ENCODE data around the gene CHD9.
"Not testable (repeated sequence)": the region's sequence is repeated elsewhere in the genome, so short reads cannot be mapped to it uniquely, and the experiment has no call there.

CHD9 gene

DNA sequence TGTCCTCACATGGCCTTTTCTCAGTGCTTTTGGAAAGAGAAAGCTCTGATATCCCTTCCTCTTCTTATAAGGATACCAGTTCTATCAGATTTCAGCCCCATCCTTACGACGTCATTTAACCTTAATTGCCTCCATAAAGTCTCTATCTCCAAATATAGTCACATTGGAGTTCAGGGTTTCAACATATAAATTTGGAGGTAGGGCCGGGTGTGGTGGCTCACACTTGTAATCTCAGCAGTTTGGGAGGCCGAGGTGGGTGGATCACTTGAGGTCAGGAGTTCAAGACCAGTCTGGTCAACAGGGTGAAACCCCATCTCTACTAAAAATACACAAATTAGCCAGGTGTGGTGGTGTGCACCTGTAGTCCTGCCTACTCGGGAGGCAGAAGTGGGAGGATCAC, 7.3 kb upstream of the CHD9 start:
- DNase-seq (ENCODE audit: low spot score) = not testable (repeated sequence)

GRCh38 chr16:53048139-53048915, 6.5 kb upstream of the CHD9 start:
- no peak for DNase-seq (ENCODE audit: low spot score)

- DNase-seq (ENCODE audit: low spot score) = not testable (repeated sequence)
Measured at GRCh38 chr16:53051255-53051654, 3.5 kb upstream of the CHD9 start.

GRCh38 chr16:53052519-53053501, 2.0 kb upstream of the CHD9 start, which contains the start of gene CHD9NB:
TSS of gene CHD9NB (minus strand) at chr16:53052897. CDS start at chr16:53044158, 8,739 bp downstream.
- no peak for DNase-seq (ENCODE audit: low spot score)

- no peak for DNase-seq (ENCODE audit: low spot score)
Measured at GRCh38 chr16:53053967-53054669, 673 bp upstream of the CHD9 start.

DNA sequence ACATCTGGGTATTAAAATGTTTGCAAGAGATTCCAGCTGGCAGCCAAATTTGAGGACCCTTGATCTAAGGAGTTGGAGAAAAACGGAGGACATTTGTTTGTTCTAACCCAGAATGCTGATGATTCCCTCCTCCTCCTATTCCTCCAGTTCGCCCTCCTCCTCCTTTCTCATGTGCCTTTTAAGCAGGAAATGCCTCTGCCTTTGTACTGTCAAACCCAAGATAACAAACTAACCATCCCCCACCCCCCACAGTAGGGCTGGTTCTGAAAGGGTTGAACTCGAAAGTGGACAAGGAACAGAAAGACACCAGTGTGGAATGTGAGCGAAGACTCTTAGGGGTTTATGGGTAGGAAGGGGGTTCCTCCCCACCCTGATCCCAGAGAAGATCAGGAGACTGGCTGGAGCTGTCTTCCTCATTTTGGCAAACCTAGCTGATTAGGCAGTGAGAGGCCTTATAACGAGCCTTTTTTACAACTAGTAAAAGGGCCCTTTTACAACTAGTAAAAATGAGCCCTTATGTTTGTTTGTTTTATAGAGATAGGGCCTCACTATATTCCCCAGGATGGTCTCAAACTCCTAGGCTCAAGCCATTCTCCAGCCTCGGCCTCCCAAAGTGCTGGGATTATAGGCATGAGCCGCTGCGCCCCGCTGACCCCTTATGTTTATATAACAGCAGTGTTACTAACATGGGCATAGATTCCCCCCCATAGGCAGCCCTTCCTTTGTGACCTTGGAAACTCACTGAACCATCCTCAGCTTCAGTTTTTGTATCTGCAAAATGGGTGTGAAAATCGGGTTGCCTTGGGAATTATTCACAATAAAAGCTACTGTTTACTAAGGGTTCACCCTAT, 975 bp downstream of the CHD9 start:
- peak; percentile 57 for DNase-seq (ENCODE audit: low spot score)

DNA sequence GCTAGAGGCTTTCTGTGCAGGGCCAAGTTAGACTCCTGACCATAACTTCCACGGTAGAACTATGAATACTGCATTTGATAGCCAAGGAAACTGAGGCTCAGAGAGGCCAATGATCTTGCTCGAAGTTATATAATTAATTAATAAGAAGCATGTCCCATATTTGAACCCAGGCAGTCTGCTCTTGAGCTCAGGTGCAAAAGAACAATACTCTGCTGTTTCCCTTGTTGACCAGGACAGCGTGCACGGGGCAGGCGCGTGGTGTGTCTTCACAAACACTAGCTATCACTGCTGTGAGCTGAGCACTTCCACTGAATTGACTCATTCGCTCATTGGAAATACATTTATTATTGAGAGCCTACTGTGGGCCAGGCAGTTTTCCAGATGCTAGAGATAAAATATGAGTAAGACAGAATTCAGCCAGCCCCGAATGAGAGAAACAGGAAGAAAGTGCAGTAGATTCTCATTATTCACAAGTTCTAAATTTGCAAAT, 1.6 kb downstream of the CHD9 start:
- DNase-seq (ENCODE audit: low spot score) = no peak

GRCh38 chr16:53057658-53058057, 2.9 kb downstream of the CHD9 start:
- no peak for DNase-seq (ENCODE audit: low spot score)

GRCh38 chr16:53058441-53058840, 3.6 kb downstream of the CHD9 start:
- DNase-seq (ENCODE audit: low spot score) = no peak

- no peak for DNase-seq (ENCODE audit: low spot score)
Measured at GRCh38 chr16:53058882-53059281, 4.1 kb downstream of the CHD9 start.

DNA sequence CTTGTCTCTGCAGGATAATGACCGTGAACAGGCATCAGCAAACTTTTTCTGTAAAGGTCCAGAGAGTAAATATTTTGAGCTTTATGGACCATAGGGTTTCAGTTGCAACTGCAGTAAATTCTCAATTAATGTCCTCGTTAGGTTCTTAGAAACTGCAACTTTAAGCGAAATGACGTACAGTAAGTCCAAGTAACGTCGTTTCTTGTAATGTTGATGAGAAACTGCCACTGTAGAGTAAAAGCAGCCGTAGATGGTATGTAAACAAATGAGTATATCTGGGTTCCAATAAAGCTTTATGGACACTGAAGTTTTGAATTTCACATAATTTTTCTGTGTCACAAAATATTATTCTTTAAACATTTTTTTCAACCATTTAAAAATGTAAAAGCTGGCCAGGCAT, 4.9 kb downstream of the CHD9 start:
- no peak for DNase-seq (ENCODE audit: low spot score)

- DNase-seq (ENCODE audit: low spot score) = no peak
Measured at GRCh38 chr16:53061256-53061655, 6.5 kb downstream of the CHD9 start.

DNA sequence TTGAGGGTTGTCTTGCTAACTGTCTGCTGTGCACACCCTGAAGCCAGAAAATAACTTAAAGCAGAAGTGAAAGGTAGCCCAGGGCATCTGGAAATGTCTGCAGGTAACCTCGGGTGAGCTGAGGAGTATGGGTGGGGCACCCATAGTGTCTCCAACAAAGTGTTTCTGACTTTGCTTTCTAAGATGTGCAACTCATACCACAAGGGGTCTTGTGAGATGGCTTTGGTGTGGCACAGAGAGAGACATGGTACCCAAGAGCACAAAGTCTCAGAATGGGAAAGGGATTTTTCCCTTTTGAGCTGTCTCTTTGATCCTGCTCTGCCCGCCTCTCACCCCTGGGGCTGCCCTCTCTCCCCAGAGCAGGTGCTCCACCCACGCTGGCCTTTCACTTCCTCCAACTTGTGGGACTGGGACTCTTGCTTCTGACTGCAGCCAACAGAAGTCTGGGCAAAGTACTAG, 6.9 kb downstream of the CHD9 start:
- peak; percentile 49 for DNase-seq (ENCODE audit: low spot score)

DNA sequence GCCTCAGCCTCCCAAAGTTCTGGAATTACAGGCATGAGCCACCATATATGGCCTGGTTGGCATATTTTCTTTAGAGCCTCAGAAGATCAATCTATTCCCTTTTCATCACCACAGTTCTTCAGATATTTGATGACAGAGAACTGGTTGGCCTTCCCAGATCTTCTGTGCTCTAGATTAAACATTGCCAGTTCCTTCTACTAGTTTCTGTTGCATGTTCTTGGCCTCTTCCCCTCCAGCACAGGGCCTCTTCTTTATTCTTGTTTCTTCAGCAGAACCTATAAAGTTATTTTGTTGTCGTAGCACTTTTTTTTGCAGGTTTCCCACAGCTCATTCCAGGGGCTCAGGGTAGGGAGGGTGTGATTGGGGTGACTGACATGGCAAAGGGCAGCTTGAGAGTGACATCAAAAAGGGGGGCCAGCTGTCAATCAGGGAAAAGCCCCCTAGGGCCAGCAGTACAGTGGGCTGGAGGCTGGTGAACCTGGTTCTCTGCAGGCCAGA, 9.3 kb downstream of the CHD9 start:
- no peak for DNase-seq (ENCODE audit: low spot score)

DNA sequence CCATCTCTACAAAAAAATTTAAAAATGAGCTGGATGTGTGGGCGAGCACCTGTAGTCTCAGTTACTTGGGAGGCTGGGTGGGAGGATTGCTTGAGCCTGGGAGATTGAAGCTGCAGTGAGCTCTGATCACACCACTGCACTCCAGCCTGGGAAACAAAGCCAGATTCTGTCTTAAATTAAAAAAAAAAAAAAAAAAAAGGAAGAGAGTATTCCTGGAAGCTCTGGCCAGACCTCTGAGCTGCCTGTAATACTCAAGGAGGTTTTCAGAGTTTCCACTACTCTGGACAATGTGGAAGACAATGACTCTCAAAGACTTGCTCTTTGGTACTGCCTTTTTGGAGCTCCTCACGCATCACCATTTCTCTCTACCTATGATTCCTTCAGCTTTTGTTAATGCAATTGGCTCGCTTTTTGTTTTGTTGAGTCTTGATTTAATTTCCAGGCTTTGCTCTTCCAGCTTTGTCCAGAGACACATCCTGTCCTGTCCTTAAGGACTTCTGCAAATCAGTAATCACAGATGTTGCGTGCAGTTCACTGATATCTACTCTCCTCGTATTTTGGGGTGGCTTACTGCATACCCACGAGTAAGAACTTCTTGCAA, 10.8 kb downstream of the CHD9 start:
- no peak for DNase-seq (ENCODE audit: low spot score)

DNA sequence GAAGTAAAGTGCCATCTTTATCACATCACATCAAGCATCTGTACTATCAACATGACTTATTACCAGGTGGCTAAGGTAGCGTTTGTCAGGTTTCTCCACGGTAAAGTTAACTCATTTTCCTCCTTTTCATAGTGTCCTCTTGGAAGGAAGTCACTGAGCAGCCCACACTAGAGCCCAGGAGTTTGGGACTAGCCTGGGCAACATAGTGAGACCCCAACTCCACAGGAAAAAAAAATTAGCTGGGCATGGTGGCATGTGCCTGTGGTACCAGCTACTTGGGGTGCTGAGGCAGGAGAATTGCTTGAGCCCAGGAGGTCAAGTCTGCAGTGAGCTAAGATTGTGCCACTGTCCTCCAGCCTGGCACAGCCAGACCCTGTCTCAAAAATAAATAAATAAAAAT, 12.9 kb downstream of the CHD9 start:
- DNase-seq (ENCODE audit: low spot score) = no peak

DNA sequence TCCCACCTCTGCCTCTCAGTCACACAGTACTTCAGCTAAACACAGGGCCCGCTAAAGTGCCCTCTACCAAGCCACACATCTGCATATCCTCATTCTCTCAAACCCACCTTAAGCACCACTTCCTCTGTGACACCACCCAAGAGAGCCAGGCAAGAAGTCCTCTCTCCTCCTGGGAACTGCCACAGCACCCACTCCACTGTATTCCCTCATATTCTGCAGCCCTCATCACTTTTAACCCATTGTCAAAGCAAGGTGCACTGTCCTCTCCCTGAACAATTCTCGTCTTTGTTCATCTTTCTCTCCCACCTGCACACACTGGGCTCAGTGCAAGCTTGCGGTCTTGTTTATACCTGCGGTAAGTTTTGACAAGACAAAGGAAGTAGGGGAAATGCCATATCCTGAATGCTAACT, 13.6 kb downstream of the CHD9 start:
- DNase-seq (ENCODE audit: low spot score) = no peak

GRCh38 chr16:53069772-53070171, 15.0 kb downstream of the CHD9 start:
- no peak for DNase-seq (ENCODE audit: low spot score)

DNA sequence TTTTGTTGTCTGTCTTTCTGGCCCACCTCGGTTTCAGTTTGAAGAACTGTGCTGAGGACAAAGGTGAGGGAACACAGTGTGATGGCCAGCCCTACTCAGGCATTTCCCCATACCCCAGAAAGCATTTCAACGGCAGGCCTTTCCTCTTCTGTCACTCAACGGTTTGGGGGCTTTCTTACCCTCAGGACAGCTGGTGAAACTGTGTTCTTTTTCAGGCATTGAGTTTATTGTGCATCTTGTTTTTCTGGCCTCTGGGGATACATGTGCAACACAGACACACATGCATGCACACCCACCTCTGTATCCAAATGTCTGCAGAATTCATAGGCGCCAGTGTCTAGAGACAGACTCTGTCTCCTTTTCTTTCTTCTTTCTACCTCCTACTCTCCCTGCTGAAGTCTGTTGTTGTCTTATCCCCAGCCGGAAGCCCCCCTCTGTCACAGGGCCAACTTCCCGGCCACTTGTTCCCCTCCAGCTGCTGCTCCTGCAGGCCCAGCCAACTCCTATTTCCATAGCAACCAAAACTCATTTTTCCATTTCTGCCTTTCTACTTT, 17.0 kb downstream of the CHD9 start:
- no peak for DNase-seq (ENCODE audit: low spot score)

GRCh38 chr16:53073022-53073421, 18.2 kb downstream of the CHD9 start:
- no peak for DNase-seq (ENCODE audit: low spot score)
